Erythroblast (primary cell): ENCODE data around the gene GMDS.

ENCODE experiments used
- GATA1 ChIP-seq: IDR thresholded peaks from 2 replicates; pipeline ENCODE4 v1.6.1; 2011; ENCODE audit warnings: low read depth, mild to moderate bottlenecking, control low read depth, low read length, moderate library complexity
- POLR2A ChIP-seq: IDR thresholded peaks from 2 replicates; pipeline ENCODE4 v1.6.1; 2011; ENCODE audit warnings: mild to moderate bottlenecking, low read length

GRCh38 chr6:1634081-1634480, 611.3 kb downstream of the GMDS start:
- no peak for TF ChIP-seq GATA1
- TF ChIP-seq POLR2A = no peak
